HEK293 (cell line): ENCODE data around the gene RSL24D1.

Experiments used
- GFI1B ChIP-seq: fragments of 450-650 bp; formaldehyde crosslinking; IDR thresholded peaks from 2 replicates; pipeline ENCODE4 v1.5.1; 2016; ENCODE audit warnings: missing biosample characterization, missing genetic modification characterization
- HOXD13 ChIP-seq: sonication (generic); formaldehyde crosslinking; IDR thresholded peaks from 2 replicates; pipeline ENCODE4 v1.8.0; 2022; ENCODE audit warnings: missing genetic modification reagents, borderline replicate concordance
- KLF8 ChIP-seq: fragments of 450-650 bp; formaldehyde crosslinking; IDR thresholded peaks from 2 replicates; pipeline ENCODE4 v1.5.1; 2016; ENCODE audit warnings: missing biosample characterization, missing genetic modification characterization
- MZF1 ChIP-seq: fragments of 450-650 bp; formaldehyde crosslinking; IDR thresholded peaks from 2 replicates; pipeline ENCODE4 v1.5.1; 2017; ENCODE audit warnings: missing biosample characterization, missing genetic modification characterization, borderline replicate concordance
- SCRT2 ChIP-seq: fragments of 450-650 bp; formaldehyde crosslinking; IDR thresholded peaks from 2 replicates; pipeline ENCODE4 v1.5.1; 2016; ENCODE audit warnings: missing biosample characterization, missing genetic modification characterization
- SP3 ChIP-seq: fragments of 450-650 bp; formaldehyde crosslinking; IDR thresholded peaks from 2 replicates; pipeline ENCODE4 v1.5.1; 2016; ENCODE audit warnings: missing biosample characterization, missing genetic modification characterization
- TRIM28 ChIP-seq: IDR thresholded peaks from 2 replicates; pipeline ENCODE4 v1.6.1; 2011; ENCODE audit warnings: low read length, control low read depth, borderline replicate concordance
- ZBTB1 ChIP-seq: fragments of 450-650 bp; formaldehyde crosslinking; IDR thresholded peaks from 2 replicates; pipeline ENCODE4 v1.5.1; 2016; ENCODE audit warnings: missing biosample characterization, missing genetic modification characterization
- ZBTB8A ChIP-seq: fragments of 450-650 bp; formaldehyde crosslinking; IDR thresholded peaks from 2 replicates; pipeline ENCODE4 v1.5.1; 2016; ENCODE audit warnings: missing biosample characterization, missing genetic modification characterization
- ZFP37 ChIP-seq: fragments of 450-650 bp; formaldehyde crosslinking; IDR thresholded peaks from 2 replicates; pipeline ENCODE4 v1.5.1; 2016; ENCODE audit warnings: missing biosample characterization, missing genetic modification characterization
- ZFP69B ChIP-seq: fragments of 450-650 bp; formaldehyde crosslinking; IDR thresholded peaks from 2 replicates; pipeline ENCODE4 v1.5.1; 2016; ENCODE audit warnings: missing biosample characterization, missing genetic modification characterization
- ZNF2 ChIP-seq: fragments of 450-650 bp; formaldehyde crosslinking; IDR thresholded peaks from 2 replicates; pipeline ENCODE4 v1.5.1; 2016; ENCODE audit warnings: missing biosample characterization, missing genetic modification characterization
- ZNF335 ChIP-seq: fragments of 450-650 bp; formaldehyde crosslinking; conservative IDR thresholded peaks from 2 replicates; pipeline ENCODE4 v1.5.1; 2016; ENCODE audit warnings: missing biosample characterization, missing genetic modification characterization
- ZNF600 ChIP-seq: fragments of 450-650 bp; formaldehyde crosslinking; IDR thresholded peaks from 2 replicates; pipeline ENCODE4 v1.5.1; 2016; ENCODE audit warnings: missing biosample characterization, missing genetic modification characterization
- ZNF624 ChIP-seq: fragments of 450-650 bp; formaldehyde crosslinking; IDR thresholded peaks from 2 replicates; pipeline ENCODE4 v1.5.1; 2017; ENCODE audit warnings: missing biosample characterization, missing genetic modification characterization
- ZNF777 ChIP-seq: fragments of 450-650 bp; formaldehyde crosslinking; IDR thresholded peaks from 2 replicates; pipeline ENCODE4 v1.5.1; 2017; ENCODE audit warnings: missing biosample characterization, missing genetic modification characterization, borderline replicate concordance
- ZNF837 ChIP-seq: fragments of 450-650 bp; formaldehyde crosslinking; IDR thresholded peaks from 2 replicates; pipeline ENCODE4 v1.5.1; 2016; ENCODE audit warnings: missing biosample characterization, missing genetic modification characterization
- ZXDB ChIP-seq: fragments of 450-650 bp; formaldehyde crosslinking; IDR thresholded peaks from 2 replicates; pipeline ENCODE4 v1.5.1; 2016; ENCODE audit warnings: missing biosample characterization, missing genetic modification characterization
- TF ChIP-seq, protein P1 (sequence below): fragments of 450-650 bp; formaldehyde crosslinking; optimal IDR thresholded peaks from 2 replicates; pipeline ENCODE3; 2016; ENCODE audit warnings: missing biosample characterization, mild to moderate bottlenecking, missing genetic modification characterization
- TF ChIP-seq, protein P2 (sequence below): fragments of 450-650 bp; formaldehyde crosslinking; IDR thresholded peaks from 2 replicates; pipeline ENCODE4 v1.5.1; 2017; ENCODE audit warnings: missing biosample characterization, missing genetic modification characterization
- TF ChIP-seq, protein P3 (sequence below): fragments of 450-650 bp; formaldehyde crosslinking; IDR thresholded peaks from 2 replicates; pipeline ENCODE4 v1.5.1; 2016; ENCODE audit warnings: missing biosample characterization, missing genetic modification characterization
- TF ChIP-seq, protein P4 (sequence below): fragments of 450-650 bp; formaldehyde crosslinking; IDR thresholded peaks from 2 replicates; pipeline ENCODE4 v1.5.1; 2017; ENCODE audit warnings: missing biosample characterization, missing genetic modification characterization
- TF ChIP-seq, protein P5 (sequence below): fragments of 450-650 bp; formaldehyde crosslinking; conservative IDR thresholded peaks from 2 replicates; pipeline ENCODE4 v1.5.1; 2016; ENCODE audit warnings: low read depth, missing biosample characterization, missing genetic modification characterization
- TF ChIP-seq, protein P6 (sequence below): fragments of 450-650 bp; formaldehyde crosslinking; IDR thresholded peaks from 2 replicates; pipeline ENCODE4 v1.5.1; 2016; ENCODE audit warnings: missing biosample characterization, missing genetic modification characterization
- TF ChIP-seq, protein P7 (sequence below): fragments of 450-650 bp; formaldehyde crosslinking; IDR thresholded peaks from 2 replicates; pipeline ENCODE4 v1.5.1; 2016; ENCODE audit warnings: missing biosample characterization, missing genetic modification characterization

The RSL24D1 gene

DNA sequence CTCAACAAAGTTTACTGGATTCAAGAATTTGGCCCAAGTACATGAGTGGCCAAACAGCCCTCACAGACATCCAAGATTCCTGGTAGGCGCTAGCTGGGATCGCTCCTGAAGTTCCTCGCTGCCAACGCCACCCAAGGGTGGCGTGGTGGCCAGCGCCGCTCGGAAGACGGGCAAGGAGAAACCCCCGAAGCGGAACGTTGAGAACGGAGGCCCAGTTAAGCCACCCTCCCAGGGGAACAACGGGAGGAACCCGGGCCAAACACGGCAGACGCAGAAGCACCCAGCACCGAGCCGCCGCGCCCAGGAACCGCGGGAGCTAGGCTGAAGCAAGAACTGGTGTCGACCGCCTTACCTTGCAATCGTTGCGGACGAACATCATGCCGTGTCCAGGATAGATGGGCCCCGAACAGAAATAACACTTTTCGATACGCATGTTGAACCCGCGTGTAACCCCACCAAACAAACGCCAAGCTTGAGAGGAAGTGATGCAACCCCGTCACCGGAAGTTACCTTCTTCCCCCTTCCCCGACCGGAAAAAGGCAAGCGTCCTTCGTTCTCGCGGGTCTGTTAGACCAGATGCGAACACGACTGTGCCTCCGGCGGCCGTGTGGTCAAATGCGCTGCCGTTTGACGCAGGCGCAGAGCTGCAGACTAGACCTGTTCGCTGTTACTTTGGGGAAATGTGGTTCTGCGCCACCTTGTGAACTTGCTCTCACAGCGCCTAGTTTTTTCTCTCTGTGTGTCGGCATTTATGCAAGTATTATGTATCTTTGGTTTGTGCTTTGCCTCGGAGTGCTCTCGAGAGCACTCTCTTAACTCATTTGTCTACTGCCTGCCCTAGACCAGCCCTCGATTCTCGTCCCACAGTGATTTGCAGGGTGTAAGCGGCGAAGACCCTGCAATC, at the start of gene RSL24D1 (continued):
- TF ChIP-seq, protein P1, sequence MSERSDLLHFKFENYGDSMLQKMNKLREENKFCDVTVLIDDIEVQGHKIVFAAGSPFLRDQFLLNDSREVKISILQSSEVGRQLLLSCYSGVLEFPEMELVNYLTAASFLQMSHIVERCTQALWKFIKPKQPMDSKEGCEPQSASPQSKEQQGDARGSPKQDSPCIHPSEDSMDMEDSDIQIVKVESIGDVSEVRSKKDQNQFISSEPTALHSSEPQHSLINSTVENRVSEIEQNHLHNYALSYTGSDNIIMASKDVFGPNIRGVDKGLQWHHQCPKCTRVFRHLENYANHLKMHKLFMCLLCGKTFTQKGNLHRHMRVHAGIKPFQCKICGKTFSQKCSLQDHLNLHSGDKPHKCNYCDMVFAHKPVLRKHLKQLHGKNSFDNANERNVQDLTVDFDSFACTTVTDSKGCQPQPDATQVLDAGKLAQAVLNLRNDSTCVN, result peak; percentile 27
- no peak for TF ChIP-seq ZNF777
- 0 out of 2 replicates have a peak, but pooled peaks have one; percentile 17 for TF ChIP-seq ZBTB8A (tag by site-specific recombination)
- peak; percentile 17; the same call in 1 of the 2 replicates for TF ChIP-seq SP3 (tag by site-specific recombination)
- TF ChIP-seq MZF1, result no peak
- TF ChIP-seq TRIM28, result peak; percentile 67; the same call in 1 of the 2 replicates
- TF ChIP-seq, protein P2, sequence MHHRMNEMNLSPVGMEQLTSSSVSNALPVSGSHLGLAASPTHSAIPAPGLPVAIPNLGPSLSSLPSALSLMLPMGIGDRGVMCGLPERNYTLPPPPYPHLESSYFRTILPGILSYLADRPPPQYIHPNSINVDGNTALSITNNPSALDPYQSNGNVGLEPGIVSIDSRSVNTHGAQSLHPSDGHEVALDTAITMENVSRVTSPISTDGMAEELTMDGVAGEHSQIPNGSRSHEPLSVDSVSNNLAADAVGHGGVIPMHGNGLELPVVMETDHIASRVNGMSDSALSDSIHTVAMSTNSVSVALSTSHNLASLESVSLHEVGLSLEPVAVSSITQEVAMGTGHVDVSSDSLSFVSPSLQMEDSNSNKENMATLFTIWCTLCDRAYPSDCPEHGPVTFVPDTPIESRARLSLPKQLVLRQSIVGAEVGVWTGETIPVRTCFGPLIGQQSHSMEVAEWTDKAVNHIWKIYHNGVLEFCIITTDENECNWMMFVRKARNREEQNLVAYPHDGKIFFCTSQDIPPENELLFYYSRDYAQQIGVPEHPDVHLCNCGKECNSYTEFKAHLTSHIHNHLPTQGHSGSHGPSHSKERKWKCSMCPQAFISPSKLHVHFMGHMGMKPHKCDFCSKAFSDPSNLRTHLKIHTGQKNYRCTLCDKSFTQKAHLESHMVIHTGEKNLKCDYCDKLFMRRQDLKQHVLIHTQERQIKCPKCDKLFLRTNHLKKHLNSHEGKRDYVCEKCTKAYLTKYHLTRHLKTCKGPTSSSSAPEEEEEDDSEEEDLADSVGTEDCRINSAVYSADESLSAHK (tag by site-specific recombination), result no peak
- TF ChIP-seq, protein P3, sequence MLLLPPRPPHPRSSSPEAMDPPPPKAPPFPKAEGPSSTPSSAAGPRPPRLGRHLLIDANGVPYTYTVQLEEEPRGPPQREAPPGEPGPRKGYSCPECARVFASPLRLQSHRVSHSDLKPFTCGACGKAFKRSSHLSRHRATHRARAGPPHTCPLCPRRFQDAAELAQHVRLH (tag by site-specific recombination), result peak; percentile 100
- 0 out of 2 replicates have a peak, but pooled peaks have one; percentile 27 for TF ChIP-seq ZBTB1
- TF ChIP-seq SCRT2 (tag by site-specific recombination), result peak; percentile 74
- 0 out of 2 replicates have a peak, but pooled peaks have one; percentile 33 for TF ChIP-seq GFI1B (tag by site-specific recombination)
- peak; percentile 62 for TF ChIP-seq ZNF600
- TF ChIP-seq KLF8, result 0 out of 2 replicates have a peak, but pooled peaks have one; percentile 1
- TF ChIP-seq ZFP37 (tag by site-specific recombination), result 0 out of 2 replicates have a peak, but pooled peaks have one; percentile 47
- no peak for TF ChIP-seq ZNF624
- TF ChIP-seq, protein P4, sequence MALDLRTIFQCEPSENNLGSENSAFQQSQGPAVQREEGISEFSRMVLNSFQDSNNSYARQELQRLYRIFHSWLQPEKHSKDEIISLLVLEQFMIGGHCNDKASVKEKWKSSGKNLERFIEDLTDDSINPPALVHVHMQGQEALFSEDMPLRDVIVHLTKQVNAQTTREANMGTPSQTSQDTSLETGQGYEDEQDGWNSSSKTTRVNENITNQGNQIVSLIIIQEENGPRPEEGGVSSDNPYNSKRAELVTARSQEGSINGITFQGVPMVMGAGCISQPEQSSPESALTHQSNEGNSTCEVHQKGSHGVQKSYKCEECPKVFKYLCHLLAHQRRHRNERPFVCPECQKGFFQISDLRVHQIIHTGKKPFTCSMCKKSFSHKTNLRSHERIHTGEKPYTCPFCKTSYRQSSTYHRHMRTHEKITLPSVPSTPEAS (tag by site-specific recombination), result peak; percentile 45; the same call in 1 of the 2 replicates
- peak; percentile 9; the same call in 1 of the 2 replicates for TF ChIP-seq ZNF2 (tag by site-specific recombination)
- 0 out of 2 replicates have a peak, but pooled peaks have one; percentile 13 for TF ChIP-seq HOXD13 (CRISPR knock-in tag)
- TF ChIP-seq, protein P5, sequence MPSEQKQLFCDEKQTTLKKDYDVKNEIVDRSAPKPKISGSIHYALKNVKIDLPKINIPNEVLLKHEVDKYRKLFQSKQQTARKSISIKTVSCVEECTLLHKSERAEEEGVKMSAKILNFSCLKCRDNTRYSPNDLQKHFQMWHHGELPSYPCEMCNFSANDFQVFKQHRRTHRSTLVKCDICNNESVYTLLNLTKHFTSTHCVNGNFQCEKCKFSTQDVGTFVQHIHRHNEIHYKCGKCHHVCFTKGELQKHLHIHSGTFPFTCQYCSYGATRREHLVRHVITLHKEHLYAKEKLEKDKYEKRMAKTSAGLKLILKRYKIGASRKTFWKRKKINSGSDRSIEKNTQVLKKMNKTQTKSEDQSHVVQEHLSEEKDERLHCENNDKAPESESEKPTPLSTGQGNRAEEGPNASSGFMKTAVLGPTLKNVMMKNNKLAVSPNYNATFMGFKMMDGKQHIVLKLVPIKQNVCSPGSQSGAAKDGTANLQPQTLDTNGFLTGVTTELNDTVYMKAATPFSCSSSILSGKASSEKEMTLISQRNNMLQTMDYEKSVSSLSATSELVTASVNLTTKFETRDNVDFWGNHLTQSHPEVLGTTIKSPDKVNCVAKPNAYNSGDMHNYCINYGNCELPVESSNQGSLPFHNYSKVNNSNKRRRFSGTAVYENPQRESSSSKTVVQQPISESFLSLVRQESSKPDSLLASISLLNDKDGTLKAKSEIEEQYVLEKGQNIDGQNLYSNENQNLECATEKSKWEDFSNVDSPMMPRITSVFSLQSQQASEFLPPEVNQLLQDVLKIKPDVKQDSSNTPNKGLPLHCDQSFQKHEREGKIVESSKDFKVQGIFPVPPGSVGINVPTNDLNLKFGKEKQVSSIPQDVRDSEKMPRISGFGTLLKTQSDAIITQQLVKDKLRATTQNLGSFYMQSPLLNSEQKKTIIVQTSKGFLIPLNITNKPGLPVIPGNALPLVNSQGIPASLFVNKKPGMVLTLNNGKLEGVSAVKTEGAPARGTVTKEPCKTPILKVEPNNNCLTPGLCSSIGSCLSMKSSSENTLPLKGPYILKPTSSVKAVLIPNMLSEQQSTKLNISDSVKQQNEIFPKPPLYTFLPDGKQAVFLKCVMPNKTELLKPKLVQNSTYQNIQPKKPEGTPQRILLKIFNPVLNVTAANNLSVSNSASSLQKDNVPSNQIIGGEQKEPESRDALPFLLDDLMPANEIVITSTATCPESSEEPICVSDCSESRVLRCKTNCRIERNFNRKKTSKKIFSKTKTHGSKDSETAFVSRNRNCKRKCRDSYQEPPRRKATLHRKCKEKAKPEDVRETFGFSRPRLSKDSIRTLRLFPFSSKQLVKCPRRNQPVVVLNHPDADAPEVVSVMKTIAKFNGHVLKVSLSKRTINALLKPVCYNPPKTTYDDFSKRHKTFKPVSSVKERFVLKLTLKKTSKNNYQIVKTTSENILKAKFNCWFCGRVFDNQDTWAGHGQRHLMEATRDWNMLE, result peak; percentile 90
- no peak for TF ChIP-seq ZNF837
- TF ChIP-seq ZNF335 (tag by site-specific recombination), result peak; percentile 56
- TF ChIP-seq, protein P6, sequence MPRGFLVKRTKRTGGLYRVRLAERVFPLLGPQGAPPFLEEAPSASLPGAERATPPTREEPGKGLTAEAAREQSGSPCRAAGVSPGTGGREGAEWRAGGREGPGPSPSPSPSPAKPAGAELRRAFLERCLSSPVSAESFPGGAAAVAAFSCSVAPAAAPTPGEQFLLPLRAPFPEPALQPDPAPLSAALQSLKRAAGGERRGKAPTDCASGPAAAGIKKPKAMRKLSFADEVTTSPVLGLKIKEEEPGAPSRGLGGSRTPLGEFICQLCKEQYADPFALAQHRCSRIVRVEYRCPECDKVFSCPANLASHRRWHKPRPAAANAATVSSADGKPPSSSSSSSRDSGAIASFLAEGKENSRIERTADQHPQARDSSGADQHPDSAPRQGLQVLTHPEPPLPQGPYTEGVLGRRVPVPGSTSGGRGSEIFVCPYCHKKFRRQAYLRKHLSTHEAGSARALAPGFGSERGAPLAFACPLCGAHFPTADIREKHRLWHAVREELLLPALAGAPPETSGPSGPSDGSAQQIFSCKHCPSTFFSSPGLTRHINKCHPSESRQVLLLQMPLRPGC (tag by site-specific recombination), result peak; percentile 42; the same call in 1 of the 2 replicates
- TF ChIP-seq ZXDB (tag by site-specific recombination), result peak; percentile 47
- TF ChIP-seq, protein P7, sequence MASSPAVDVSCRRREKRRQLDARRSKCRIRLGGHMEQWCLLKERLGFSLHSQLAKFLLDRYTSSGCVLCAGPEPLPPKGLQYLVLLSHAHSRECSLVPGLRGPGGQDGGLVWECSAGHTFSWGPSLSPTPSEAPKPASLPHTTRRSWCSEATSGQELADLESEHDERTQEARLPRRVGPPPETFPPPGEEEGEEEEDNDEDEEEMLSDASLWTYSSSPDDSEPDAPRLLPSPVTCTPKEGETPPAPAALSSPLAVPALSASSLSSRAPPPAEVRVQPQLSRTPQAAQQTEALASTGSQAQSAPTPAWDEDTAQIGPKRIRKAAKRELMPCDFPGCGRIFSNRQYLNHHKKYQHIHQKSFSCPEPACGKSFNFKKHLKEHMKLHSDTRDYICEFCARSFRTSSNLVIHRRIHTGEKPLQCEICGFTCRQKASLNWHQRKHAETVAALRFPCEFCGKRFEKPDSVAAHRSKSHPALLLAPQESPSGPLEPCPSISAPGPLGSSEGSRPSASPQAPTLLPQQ (tag by site-specific recombination), result peak; percentile 73; the same call in 1 of the 2 replicates
- no peak for TF ChIP-seq ZFP69B (tag by site-specific recombination)
